Measurements from ENCODE around the gene USP34. TPM values are rescaled to one million over a fixed set of nuclear protein-coding genes. Genes with fewer than 3 reads are reported as not detected.

The USP34 gene
- total and polyA plus RNA-seq, 2 experiments from 2014 or later, result 36.8 to 125 TPM

DNA sequence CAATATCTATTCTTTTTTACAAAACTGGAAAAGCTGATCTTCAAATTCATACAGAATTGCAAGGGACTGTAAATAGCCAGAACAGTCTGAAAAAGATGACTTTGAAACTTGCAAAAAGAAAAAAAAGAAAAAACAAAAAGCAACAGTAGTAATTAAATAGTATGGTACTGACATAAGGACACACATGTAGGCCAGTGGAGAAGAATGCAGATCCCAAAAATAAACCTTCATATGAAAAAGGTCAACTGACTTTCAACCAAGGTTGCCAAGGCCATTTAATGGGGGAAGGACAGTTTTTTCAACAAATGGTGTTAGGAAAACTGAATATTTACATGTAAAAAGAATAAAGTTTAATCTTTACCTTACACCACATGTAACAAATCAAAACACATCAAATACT is 111.8 kb downstream of the USP34 start:
- Histone ChIP-seq H3K79me2 (peaks cover 86% of the 10 kb centered on the region), H2AFZ (no peak overlapping the region), H3K36me3 (replicated peaks; ENCODE audit: insufficient read depth, low read depth) (peaks cover 2% of the 10 kb centered on the region), H3K9me2 (replicated peaks; ENCODE audit: insufficient read depth) (no peaks in the 10 kb centered on the region), H3K27ac (no peak overlapping the region), H3K27me3 (no peaks in the 10 kb centered on the region), H3K9me3 (ENCODE audit: low read depth) (peaks cover 1% of the 10 kb centered on the region), H3K4me3 (no peak overlapping the region), H3K4me2 (no peak overlapping the region), H4K20me1 (ENCODE audit: insufficient read depth, poor library complexity, severe bottlenecking) (no peaks in the 10 kb centered on the region), H3K4me1 (ENCODE audit: insufficient read depth) (peaks cover 3% of the 10 kb centered on the region)
- no peak for DNase-seq (ENCODE audit: low spot score)
- TF ChIP-seq EZH2 (IDR thresholded peaks at IDR 0.05; ENCODE audit: borderline replicate concordance) (no peak), EZH2phosphoT487 (IDR thresholded peaks at IDR 0.05; ENCODE audit: low read depth, severe bottlenecking, unreplicated experiment) (no peak)
- TF ChIP-seq, protein P1, sequence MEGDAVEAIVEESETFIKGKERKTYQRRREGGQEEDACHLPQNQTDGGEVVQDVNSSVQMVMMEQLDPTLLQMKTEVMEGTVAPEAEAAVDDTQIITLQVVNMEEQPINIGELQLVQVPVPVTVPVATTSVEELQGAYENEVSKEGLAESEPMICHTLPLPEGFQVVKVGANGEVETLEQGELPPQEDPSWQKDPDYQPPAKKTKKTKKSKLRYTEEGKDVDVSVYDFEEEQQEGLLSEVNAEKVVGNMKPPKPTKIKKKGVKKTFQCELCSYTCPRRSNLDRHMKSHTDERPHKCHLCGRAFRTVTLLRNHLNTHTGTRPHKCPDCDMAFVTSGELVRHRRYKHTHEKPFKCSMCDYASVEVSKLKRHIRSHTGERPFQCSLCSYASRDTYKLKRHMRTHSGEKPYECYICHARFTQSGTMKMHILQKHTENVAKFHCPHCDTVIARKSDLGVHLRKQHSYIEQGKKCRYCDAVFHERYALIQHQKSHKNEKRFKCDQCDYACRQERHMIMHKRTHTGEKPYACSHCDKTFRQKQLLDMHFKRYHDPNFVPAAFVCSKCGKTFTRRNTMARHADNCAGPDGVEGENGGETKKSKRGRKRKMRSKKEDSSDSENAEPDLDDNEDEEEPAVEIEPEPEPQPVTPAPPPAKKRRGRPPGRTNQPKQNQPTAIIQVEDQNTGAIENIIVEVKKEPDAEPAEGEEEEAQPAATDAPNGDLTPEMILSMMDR (IDR thresholded peaks at IDR 0.05; ENCODE audit: poor library complexity), result no peak

- H4K20me1 ChIP-seq (ENCODE audit: insufficient read depth, poor library complexity, severe bottlenecking), result no peaks in the 10 kb centered on the region
- H3K36me3 ChIP-seq (replicated peaks; ENCODE audit: insufficient read depth, low read depth), result peaks cover 6% of the 10 kb centered on the region
- H3K4me3 ChIP-seq, result no peak overlapping the region
- no peak overlapping the region for H3K4me2 ChIP-seq
- 96% methylated on average over 6 of the region's 6 CpGs for WGBS (ENCODE audit: low lambda C conversion rate, missing lambda C conversion rate)
- no peak overlapping the region for H2AFZ ChIP-seq
- no peak overlapping the region for H3K27ac ChIP-seq
- H3K9me2 ChIP-seq (replicated peaks; ENCODE audit: insufficient read depth), result no peaks in the 10 kb centered on the region
- H3K27me3 ChIP-seq, result no peaks in the 10 kb centered on the region
- DNase-seq (ENCODE audit: low spot score), result no peak
- H3K4me1 ChIP-seq (ENCODE audit: insufficient read depth), result peaks cover 3% of the 10 kb centered on the region
- TF ChIP-seq, protein P1 (IDR thresholded peaks at IDR 0.05; ENCODE audit: poor library complexity), result no peak
- TF ChIP-seq EZH2phosphoT487 (IDR thresholded peaks at IDR 0.05; ENCODE audit: low read depth, severe bottlenecking, unreplicated experiment) (no peak), EZH2 (IDR thresholded peaks at IDR 0.05; ENCODE audit: borderline replicate concordance) (no peak)
- peaks cover 7% of the 10 kb centered on the region for H3K9me3 ChIP-seq (ENCODE audit: low read depth)
- H3K79me2 ChIP-seq, result peaks cover 88% of the 10 kb centered on the region
These were observed 113.2 kb downstream of the USP34 start for GRCh38 chr2:61357681-61358080.

GRCh38 chr2:61356958-61357350 is 113.9 kb downstream of the USP34 start:
- peaks cover 7% of the 10 kb centered on the region for H3K9me3 ChIP-seq (ENCODE audit: low read depth)
- 93% methylated on average over 1 of the region's 1 CpG for WGBS (ENCODE audit: low lambda C conversion rate, missing lambda C conversion rate)
- no peaks in the 10 kb centered on the region for H3K27me3 ChIP-seq
- DNase-seq (ENCODE audit: low spot score), result no peak
- no peak overlapping the region for H3K27ac ChIP-seq
- peak overlapping the region; percentile 2 for H3K4me2 ChIP-seq
- H3K79me2 ChIP-seq, result peaks cover 82% of the 10 kb centered on the region
- no peak for TF ChIP-seq EZH2 (IDR thresholded peaks at IDR 0.05; ENCODE audit: borderline replicate concordance)
- TF ChIP-seq EZH2phosphoT487 (IDR thresholded peaks at IDR 0.05; ENCODE audit: low read depth, severe bottlenecking, unreplicated experiment), result no peak
- TF ChIP-seq, protein P1 (IDR thresholded peaks at IDR 0.05; ENCODE audit: poor library complexity), result no peak
- peaks cover 6% of the 10 kb centered on the region for H3K36me3 ChIP-seq (replicated peaks; ENCODE audit: insufficient read depth, low read depth)
- no peak overlapping the region for H3K4me3 ChIP-seq
- no peaks in the 10 kb centered on the region for H4K20me1 ChIP-seq (ENCODE audit: insufficient read depth, poor library complexity, severe bottlenecking)
- H2AFZ ChIP-seq, result no peak overlapping the region
- no peaks in the 10 kb centered on the region for H3K9me2 ChIP-seq (replicated peaks; ENCODE audit: insufficient read depth)
- peaks cover 3% of the 10 kb centered on the region for H3K4me1 ChIP-seq (ENCODE audit: insufficient read depth)

Measured in hepatocyte (in vitro differentiated cells).